Smooth muscle cell (in vitro differentiated cells): ENCODE data around the gene PAGE1. TPM values are rescaled to one million over a fixed set of nuclear protein-coding genes. Genes with fewer than 3 reads are reported as not detected.

Experiments used
- DNase-seq: peaks from one replicate; lab custom pipeline; 2025; ENCODE audit not compliant: unreplicated experiment; lab: John Stamatoyannopoulos, UW
- H2AFZ ChIP-seq: fragments of 200-600 bp; sonication (generic); 2 replicates; pipeline ENCODE4 v1.6.0; 2016; ENCODE audit warnings: antibody characterized with exemption, low read depth, mild to moderate bottlenecking
- H3F3A ChIP-seq: fragments of 200-600 bp; sonication (generic); 2 replicates; pipeline ENCODE4 v1.6.0; 2017; ENCODE audit warnings: antibody characterized with exemption, low read depth
- H3K27ac ChIP-seq: fragments of 200-600 bp; sonication (generic); 2 replicates; pipeline ENCODE4 v1.5.1; 2016; ENCODE audit warnings: low read depth, mild to moderate bottlenecking
- H3K27me3 ChIP-seq: fragments of 200-600 bp; sonication (generic); 2 replicates; pipeline ENCODE4 v1.6.1; 2016; ENCODE audit warnings: low read depth, mild to moderate bottlenecking
- H3K36me3 ChIP-seq: fragments of 200-600 bp; sonication (generic); 2 replicates; pipeline ENCODE4 v1.5.1; 2016; ENCODE audit warnings: low read depth
- H3K4me1 ChIP-seq: fragments of 200-600 bp; sonication (generic); 2 replicates; pipeline ENCODE4 v1.5.1; 2016; ENCODE audit warnings: low read depth
- H3K4me2 ChIP-seq: fragments of 200-600 bp; sonication (generic); 2 replicates; pipeline ENCODE4 v1.6.0; 2016; ENCODE audit warnings: mild to moderate bottlenecking
- H3K4me3 ChIP-seq: fragments of 200-600 bp; sonication (generic); 2 replicates; pipeline ENCODE4 v1.5.1; 2016; ENCODE audit warnings: mild to moderate bottlenecking
- H3K79me2 ChIP-seq: fragments of 200-600 bp; sonication (generic); 2 replicates; pipeline ENCODE4 v1.6.0; 2016; ENCODE audit warnings: low read depth, mild to moderate bottlenecking
- H3K9ac ChIP-seq: fragments of 200-600 bp; sonication (generic); 2 replicates; pipeline ENCODE4 v1.6.0; 2016; ENCODE audit warnings: low read depth
- H3K9me3 ChIP-seq: fragments of 200-600 bp; sonication (generic); replicated peaks from 2 replicates; pipeline ENCODE4 v1.5.1; 2016; ENCODE audit warnings: low read depth
- H4K20me1 ChIP-seq: fragments of 200-600 bp; sonication (generic); 2 replicates; pipeline ENCODE4 v1.6.0; 2016; ENCODE audit warnings: low read depth
- WGBS: methylation state at CpG from one replicate; pipeline ENCODE4 v1.1.7; 2016; ENCODE audit warnings: low lambda C conversion rate; 5-methylcytosine and 5-hydroxymethylcytosine counted together
- polyA plus RNA-seq: library from polyadenylated mRNA; unstranded; fragments of >200 nt; fragmentation: Nextera tagmentation; extraction: Ambion mirVana; gene quantifications from 2 replicates; pipeline ENCODE4 v1.2.1, GENCODE V29; 2016
- total RNA-seq: library from RNA; depleted of rRNA; stranded (reverse); fragments of >200 nt; gene quantifications from 2 replicates; pipeline ENCODE4 v1.2.3, GENCODE V29; 2014
- TF ChIP-seq, protein P1 (sequence below): fragments of 200-600 bp; sonication (generic); IDR thresholded peaks from 2 replicates; pipeline ENCODE4 v1.5.1; 2017; ENCODE audit warnings: borderline replicate concordance, mild to moderate bottlenecking, antibody characterized with exemption; ENCODE audit not compliant: insufficient read depth, poor library complexity, severe bottlenecking

The PAGE1 gene
- total and polyA plus RNA-seq, 2 experiments from 2014 or later = not detected

DNA sequence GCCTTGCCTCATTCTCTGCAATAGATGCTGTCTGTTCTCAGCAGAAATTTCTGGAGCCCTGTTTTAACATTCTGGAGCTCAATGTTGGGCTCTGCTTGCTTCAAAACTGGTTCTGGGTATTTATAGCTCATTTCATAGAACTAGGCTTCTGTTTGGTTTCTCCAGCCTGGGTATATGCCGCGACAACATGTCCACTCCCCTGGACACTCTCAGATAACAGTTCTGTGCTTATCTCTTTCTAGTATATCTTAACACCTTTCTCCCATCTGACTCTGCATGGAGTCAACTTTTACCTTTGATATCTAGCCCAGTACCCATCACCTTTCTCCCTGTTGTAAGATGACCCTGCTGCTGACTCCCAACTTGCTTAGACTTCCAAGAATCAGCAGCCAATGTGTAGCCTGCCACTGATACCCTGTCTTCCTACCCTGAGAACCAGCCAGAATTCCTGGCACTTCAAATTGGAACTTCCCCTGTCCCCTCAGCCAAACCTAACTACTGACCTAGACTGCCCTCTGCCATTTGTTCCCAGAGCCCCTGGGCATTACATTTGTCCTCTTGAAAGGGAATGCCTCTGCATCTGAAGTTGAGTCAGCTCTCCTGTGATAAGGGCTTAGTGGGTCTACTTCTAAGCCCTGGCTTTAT lies 20.6 kb downstream of the PAGE1 start:
- H3K27ac ChIP-seq = no peak overlapping the region
- H2AFZ ChIP-seq = no peak overlapping the region
- DNase-seq = no peak
- TF ChIP-seq, protein P1, sequence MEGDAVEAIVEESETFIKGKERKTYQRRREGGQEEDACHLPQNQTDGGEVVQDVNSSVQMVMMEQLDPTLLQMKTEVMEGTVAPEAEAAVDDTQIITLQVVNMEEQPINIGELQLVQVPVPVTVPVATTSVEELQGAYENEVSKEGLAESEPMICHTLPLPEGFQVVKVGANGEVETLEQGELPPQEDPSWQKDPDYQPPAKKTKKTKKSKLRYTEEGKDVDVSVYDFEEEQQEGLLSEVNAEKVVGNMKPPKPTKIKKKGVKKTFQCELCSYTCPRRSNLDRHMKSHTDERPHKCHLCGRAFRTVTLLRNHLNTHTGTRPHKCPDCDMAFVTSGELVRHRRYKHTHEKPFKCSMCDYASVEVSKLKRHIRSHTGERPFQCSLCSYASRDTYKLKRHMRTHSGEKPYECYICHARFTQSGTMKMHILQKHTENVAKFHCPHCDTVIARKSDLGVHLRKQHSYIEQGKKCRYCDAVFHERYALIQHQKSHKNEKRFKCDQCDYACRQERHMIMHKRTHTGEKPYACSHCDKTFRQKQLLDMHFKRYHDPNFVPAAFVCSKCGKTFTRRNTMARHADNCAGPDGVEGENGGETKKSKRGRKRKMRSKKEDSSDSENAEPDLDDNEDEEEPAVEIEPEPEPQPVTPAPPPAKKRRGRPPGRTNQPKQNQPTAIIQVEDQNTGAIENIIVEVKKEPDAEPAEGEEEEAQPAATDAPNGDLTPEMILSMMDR = no peak
- H3K27me3 ChIP-seq = no peaks in the 10 kb centered on the region
- no peak overlapping the region for H3K4me2 ChIP-seq
- no peak overlapping the region for H3K9ac ChIP-seq
- H4K20me1 ChIP-seq = no peaks in the 10 kb centered on the region
- H3F3A ChIP-seq = no peaks in the 10 kb centered on the region
- no peaks in the 10 kb centered on the region for H3K36me3 ChIP-seq
- no peak overlapping the region for H3K4me3 ChIP-seq
- WGBS = 92% methylated on average over 2 of the region's 2 CpGs
- no peaks in the 10 kb centered on the region for H3K4me1 ChIP-seq
- H3K9me3 ChIP-seq = no peaks in the 10 kb centered on the region
- no peaks in the 10 kb centered on the region for H3K79me2 ChIP-seq

DNA sequence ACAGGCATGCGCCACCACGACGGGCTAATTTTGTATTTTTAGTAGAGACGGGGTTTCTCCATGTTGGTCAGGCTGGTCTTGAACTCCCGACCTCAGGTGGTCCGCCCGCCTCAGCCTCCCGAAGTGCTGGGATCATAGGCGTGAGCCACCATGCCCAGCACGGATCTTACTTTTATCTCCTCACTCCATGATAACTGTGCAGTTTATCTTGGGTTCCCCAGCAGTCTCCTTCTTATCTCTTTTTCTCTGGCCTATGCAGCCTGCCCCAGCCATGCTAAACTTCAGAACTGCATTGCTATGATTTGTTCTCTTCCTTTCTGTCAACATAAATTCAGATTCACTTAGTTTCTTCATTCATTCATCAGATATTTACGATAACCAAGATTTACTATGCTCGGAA lies 22.4 kb downstream of the PAGE1 start:
- Histone ChIP-seq H4K20me1 (no peaks in the 10 kb centered on the region), H3K36me3 (no peaks in the 10 kb centered on the region), H2AFZ (no peak overlapping the region), H3K4me3 (no peak overlapping the region), H3K9me3 (no peaks in the 10 kb centered on the region), H3K79me2 (no peaks in the 10 kb centered on the region), H3K4me1 (no peaks in the 10 kb centered on the region), H3K4me2 (no peak overlapping the region), H3K27ac (no peak overlapping the region), H3K27me3 (no peaks in the 10 kb centered on the region), H3K9ac (no peak overlapping the region), H3F3A (no peaks in the 10 kb centered on the region)
- 84% methylated on average over 12 of the region's 12 CpGs for WGBS
- no peak for DNase-seq
- TF ChIP-seq, protein P1 = no peak

DNA sequence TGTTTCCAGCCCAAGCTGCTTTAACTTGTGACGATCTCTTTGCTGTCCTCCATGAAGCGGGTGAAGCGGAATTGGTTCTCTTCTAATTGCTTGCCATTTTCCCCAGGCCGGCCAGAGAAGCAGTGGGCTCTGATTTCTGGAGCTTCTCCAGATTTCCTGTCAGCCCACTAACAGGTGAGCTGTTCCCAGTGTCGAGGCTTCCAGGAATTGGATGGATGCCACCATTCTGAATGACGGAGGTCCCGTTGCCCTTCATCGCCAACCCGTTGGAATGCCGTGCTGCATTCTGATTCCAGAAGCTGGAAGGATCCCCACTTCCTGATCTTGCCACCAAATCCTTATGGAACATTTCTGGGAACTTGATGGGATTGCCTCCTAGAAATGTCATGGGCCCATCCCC lies 31.0 kb downstream of the PAGE1 start:
- no peaks in the 10 kb centered on the region for H3K9me3 ChIP-seq
- no peaks in the 10 kb centered on the region for H4K20me1 ChIP-seq
- no peaks in the 10 kb centered on the region for H3K36me3 ChIP-seq
- no peaks in the 10 kb centered on the region for H3K27me3 ChIP-seq
- TF ChIP-seq, protein P1 = no peak
- no peaks in the 10 kb centered on the region for H3F3A ChIP-seq
- H3K79me2 ChIP-seq = no peaks in the 10 kb centered on the region
- H3K27ac ChIP-seq = no peak overlapping the region
- no peak overlapping the region for H3K4me2 ChIP-seq
- no peak for DNase-seq
- 87% methylated on average over 10 of the region's 10 CpGs for WGBS
- H2AFZ ChIP-seq = no peak overlapping the region
- no peak overlapping the region for H3K9ac ChIP-seq
- no peak overlapping the region for H3K4me3 ChIP-seq
- H3K4me1 ChIP-seq = no peaks in the 10 kb centered on the region

DNA sequence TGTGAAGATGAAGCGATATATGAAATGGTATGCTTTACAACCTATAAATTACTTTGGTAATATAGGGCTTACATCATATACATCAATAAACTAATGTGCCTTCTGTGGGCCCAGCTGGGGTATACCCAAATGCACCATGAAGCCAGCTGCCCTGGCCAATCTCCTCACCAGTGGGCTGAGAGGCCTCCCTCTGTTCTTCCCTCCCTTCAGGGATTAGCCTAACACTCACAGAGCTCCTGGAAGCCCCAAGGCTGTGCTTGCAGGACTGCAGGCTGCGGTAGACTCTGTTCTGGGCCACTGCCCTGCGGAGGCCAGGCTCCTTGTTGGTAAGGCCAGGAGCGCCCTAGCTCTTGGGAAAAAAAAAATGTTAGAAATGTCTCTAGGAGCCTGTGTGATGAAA lies 33.9 kb downstream of the PAGE1 start:
- Histone ChIP-seq H3K79me2 (no peaks in the 10 kb centered on the region), H3K27ac (no peak overlapping the region), H3K9ac (no peak overlapping the region), H3F3A (no peaks in the 10 kb centered on the region), H3K27me3 (no peaks in the 10 kb centered on the region), H4K20me1 (no peaks in the 10 kb centered on the region), H3K4me2 (no peak overlapping the region), H3K4me1 (no peaks in the 10 kb centered on the region), H3K9me3 (no peaks in the 10 kb centered on the region), H2AFZ (no peak overlapping the region), H3K4me3 (no peak overlapping the region), H3K36me3 (no peaks in the 10 kb centered on the region)
- TF ChIP-seq, protein P1 = no peak
- 69% methylated on average over 4 of the region's 4 CpGs for WGBS
- no peak for DNase-seq
